NOMO-1 treated with DMSO at 0.1 percent for 48 hours (cell line): ENCODE measurements around the gene CDHR4.

Source experiments
- DNase-seq: peaks from one replicate; lab custom pipeline; 2025; ENCODE audit not compliant: unreplicated experiment; lab: John Stamatoyannopoulos, UW

CDHR4 gene

DNA sequence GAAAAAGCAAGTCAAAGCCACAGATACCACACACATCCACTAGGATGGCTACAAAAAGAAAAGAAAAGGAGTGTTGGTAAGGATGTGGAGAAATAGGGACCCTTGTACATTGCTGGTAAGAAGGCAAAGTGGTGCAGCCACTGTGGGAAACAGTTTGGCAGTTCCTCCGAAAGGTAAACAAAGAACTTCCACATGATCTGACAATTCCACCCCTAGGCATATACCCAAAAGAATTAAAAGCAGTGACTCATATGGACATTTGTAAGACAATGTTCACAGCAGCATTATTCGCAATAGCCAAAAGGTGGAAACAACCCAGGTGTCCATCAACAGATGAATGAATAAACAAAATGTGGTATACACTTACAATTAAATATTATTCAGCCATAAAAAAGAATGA lies 53.7 kb downstream of the CDHR4 start:
- no peak for DNase-seq
